SU-DHL-6 (cell line): ENCODE measurements around the gene PKDCC.

Experiments used
- CTCF ChIP-seq: fragments of 200-600 bp; sonication (generic); IDR thresholded peaks from one replicate; pipeline ENCODE4 v1.5.1; 2017; ENCODE audit warnings: antibody characterized with exemption, mild to moderate bottlenecking, low read length, moderate library complexity; ENCODE audit not compliant: insufficient read depth, poor library complexity, severe bottlenecking
- EZH2phosphoT487 ChIP-seq: fragments of 200-600 bp; sonication (generic), shearing (Covaris generic); conservative IDR thresholded peaks from 2 replicates; pipeline ENCODE4 v1.6.1; 2018; ENCODE audit warnings: mild to moderate bottlenecking, antibody characterized with exemption, low read length, moderate library complexity, mixed read lengths

DNA sequence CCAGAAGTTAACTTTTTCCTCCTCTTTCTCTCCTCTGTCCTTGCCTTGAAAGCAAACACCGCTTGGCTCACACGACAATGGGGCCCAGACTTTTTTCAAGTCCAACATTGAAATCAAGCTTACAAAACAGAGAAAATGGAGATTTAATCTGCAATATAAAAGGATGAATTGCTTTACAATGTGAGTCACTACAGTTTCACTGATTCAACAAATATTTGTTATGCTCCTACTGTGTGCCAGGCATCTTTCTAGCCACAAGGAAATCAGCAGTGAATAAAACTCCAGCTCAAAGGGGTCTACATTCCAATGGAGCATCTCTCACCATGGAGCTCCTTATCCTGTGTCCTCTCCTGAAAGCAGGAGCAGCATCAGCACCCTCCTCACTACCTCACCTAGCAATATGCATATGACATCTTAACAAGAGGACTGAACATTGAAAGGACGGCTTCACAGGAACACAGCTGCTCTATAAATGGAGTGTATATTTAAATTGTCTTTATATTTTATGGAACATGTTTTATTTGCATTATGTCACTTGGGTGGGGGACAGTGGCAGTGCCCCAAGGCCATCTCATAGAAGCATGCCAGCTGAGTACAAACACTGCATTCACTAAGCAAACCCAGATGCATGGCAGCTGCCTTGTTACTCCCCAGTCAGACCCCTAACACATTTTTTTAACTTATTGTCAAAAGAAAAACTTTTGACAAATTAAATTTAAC is 39.5 kb downstream of the PKDCC start:
- no peak for TF ChIP-seq CTCF
- TF ChIP-seq EZH2phosphoT487: no peak
